ENCODE data around the gene SNX13.

GRCh38 chr7:17822547-17823173 lies 117.6 kb downstream of the SNX13 start:
- TF ChIP-seq CEBPB (IDR thresholded peaks at IDR 0.05; ENCODE audit: low read depth, low read length) (no peak), RFX5 (IDR thresholded peaks at IDR 0.05; ENCODE audit: low read depth, low read length) (no peak), POLR2A (IDR thresholded peaks at IDR 0.05; ENCODE audit: low read depth, low read length) (no peak), MAZ (IDR thresholded peaks at IDR 0.05; ENCODE audit: borderline replicate concordance, low read depth, low read length) (no peak), MXI1 (IDR thresholded peaks at IDR 0.05; ENCODE audit: borderline replicate concordance, low read depth, low read length) (no peak), CTCF (conservative IDR thresholded peaks at IDR 0.05; ENCODE audit: low read depth, low read length) (no peak), RAD21 (IDR thresholded peaks at IDR 0.05; ENCODE audit: low read length) (no peak), CHD1 (IDR thresholded peaks at IDR 0.05; ENCODE audit: low read depth, low read length) (no peak), FOS (IDR thresholded peaks at IDR 0.05; ENCODE audit: low read depth, low read length) (no peak), SMC3 (IDR thresholded peaks at IDR 0.05; ENCODE audit: low read depth, low read length) (no peak)
